ENCODE measurements around the gene ANKIB1. TPM values are rescaled to one million over a fixed set of nuclear protein-coding genes. Genes with fewer than 3 reads are reported as not detected.

ANKIB1 gene
- total RNA-seq, result 94.9 and 113 TPM in 2 replicates

GRCh38 chr7:92245487-92246359 lies at the start of gene ANKIB1, which contains the start of gene KRIT1:
Gene ANKIB1, plus strand, starts transcription at chr7:92245974. Its CDS starts 49,005 bp downstream, at chr7:92294979.
Gene KRIT1, minus strand, starts transcription at chr7:92245914. Its CDS starts 3,779 bp downstream, at chr7:92242135.

GRCh38 chr7:92447345-92448204 lies 201.8 kb downstream of the ANKIB1 start, which contains the start of gene GATAD1:
Gene GATAD1, plus strand, starts transcription at chr7:92447482. Its CDS starts 248 bp downstream, at chr7:92447730.

Small RNA genes lying within 50 kb of the gene (small RNA-seq; reads per million reads assigned to genes)
- not detected for gene MIR1285-1
- gene RF00019, result not detected

Other genes starting within 250 kb of the ANKIB1 start
- 162 and 202 TPM in 2 replicates for gene CYP51A1, start 111.5 kb upstream of the ANKIB1 start, total RNA-seq
- gene LRRD1, start 66.8 kb upstream of the ANKIB1 start, total RNA-seq, result 0.43 and 0.65 TPM in 2 replicates
- 63.2 and 76.4 TPM in 2 replicates for gene KRIT1, start 60 bp upstream of the ANKIB1 start, total RNA-seq
- gene GATAD1, start 201.5 kb downstream of the ANKIB1 start, total RNA-seq, result 31.1 and 41.6 TPM in 2 replicates
- gene ERVW-1, start 232.0 kb downstream of the ANKIB1 start, total RNA-seq, result not detected in 2 replicates